ENCODE measurements around the gene ZBTB43.

GRCh38 chr9:126763130-126763764, 41.6 kb upstream of the ZBTB43 start:
- no peak for TF ChIP-seq ZBTB33 (IDR thresholded peaks at IDR 0.05; ENCODE audit: extremely low read depth, insufficient replicate concordance, low read length)
- TF ChIP-seq JUND (IDR thresholded peaks at IDR 0.05): no peak
- TF ChIP-seq, protein P1, sequence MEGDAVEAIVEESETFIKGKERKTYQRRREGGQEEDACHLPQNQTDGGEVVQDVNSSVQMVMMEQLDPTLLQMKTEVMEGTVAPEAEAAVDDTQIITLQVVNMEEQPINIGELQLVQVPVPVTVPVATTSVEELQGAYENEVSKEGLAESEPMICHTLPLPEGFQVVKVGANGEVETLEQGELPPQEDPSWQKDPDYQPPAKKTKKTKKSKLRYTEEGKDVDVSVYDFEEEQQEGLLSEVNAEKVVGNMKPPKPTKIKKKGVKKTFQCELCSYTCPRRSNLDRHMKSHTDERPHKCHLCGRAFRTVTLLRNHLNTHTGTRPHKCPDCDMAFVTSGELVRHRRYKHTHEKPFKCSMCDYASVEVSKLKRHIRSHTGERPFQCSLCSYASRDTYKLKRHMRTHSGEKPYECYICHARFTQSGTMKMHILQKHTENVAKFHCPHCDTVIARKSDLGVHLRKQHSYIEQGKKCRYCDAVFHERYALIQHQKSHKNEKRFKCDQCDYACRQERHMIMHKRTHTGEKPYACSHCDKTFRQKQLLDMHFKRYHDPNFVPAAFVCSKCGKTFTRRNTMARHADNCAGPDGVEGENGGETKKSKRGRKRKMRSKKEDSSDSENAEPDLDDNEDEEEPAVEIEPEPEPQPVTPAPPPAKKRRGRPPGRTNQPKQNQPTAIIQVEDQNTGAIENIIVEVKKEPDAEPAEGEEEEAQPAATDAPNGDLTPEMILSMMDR (IDR thresholded peaks at IDR 0.05 in 2 of 3, conservative IDR thresholded peaks at IDR 0.05 in 1 of 3; ENCODE audit: borderline replicate concordance in 1 of 3, insufficient read depth in 1 of 3, low read depth in 2 of 3, low read length in 2 of 3): no peak
- TF ChIP-seq POLR2A (IDR thresholded peaks at IDR 0.05; ENCODE audit: borderline replicate concordance, extremely low read depth, insufficient read depth, insufficient read length): no peak
- TF ChIP-seq EZH2 (IDR thresholded peaks at IDR 0.05): no peak
- TF ChIP-seq ELF1 (IDR thresholded peaks at IDR 0.05; ENCODE audit: borderline replicate concordance, low read depth): no peak
- TF ChIP-seq SRF (IDR thresholded peaks at IDR 0.05; ENCODE audit: low read depth): no peak
- TF ChIP-seq TCF7L2 (IDR thresholded peaks at IDR 0.05; ENCODE audit: borderline replicate concordance, extremely low read depth, insufficient read depth, insufficient read length): no peak

Data from HCT116 (cell line).